Hematopoietic multipotent progenitor cell treated with erythropoietin and hydrocortisone succinate and interleukin-3 and kit ligand, for 6 days (in vitro differentiated cells): ENCODE measurements around the gene ABCA13.

Experiments used
- DNase-seq: peaks from one replicate; pipeline ENCODE4 v3.0.0-alpha.2; 2015

Gene ABCA13

DNA sequence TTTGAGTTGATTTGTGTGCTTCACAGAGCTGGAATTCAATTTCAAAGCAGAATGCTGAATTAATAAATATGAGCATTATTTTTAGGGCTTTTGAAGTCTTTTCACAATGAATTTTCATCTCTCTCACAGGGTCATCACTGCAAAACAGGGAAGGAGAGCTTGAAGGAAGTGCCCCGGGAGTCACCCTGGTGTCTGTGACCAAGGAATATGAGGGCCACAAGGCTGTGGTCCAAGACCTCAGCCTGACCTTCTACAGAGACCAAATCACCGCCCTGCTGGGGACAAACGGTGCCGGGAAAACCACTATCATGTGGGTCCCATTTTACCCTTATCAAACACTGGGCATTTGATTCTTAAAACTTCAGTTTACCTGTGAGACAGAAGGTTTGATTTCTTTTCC is 217.7 kb downstream of the ABCA13 start:
- DNase-seq: no peak

DNA sequence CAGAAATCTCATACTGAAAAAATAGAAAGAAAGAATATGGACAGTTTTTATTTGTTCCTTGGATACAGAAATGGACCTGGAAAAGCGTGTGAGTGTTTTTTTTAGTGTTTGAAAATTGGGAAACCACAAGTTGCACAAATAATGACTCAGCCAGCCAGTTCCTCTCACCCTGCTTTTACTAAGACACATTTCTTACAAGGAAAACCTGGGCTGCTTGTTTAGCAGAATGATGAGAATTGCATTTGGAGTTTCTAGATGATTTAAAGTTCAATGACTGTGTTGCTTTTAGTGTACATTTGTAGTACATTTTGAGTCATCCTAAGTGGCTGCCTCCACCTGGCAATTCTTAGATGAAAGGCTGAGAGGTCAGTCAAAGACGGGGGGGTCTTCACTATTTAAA is 218.7 kb downstream of the ABCA13 start:
- DNase-seq: peak; percentile 32

DNA sequence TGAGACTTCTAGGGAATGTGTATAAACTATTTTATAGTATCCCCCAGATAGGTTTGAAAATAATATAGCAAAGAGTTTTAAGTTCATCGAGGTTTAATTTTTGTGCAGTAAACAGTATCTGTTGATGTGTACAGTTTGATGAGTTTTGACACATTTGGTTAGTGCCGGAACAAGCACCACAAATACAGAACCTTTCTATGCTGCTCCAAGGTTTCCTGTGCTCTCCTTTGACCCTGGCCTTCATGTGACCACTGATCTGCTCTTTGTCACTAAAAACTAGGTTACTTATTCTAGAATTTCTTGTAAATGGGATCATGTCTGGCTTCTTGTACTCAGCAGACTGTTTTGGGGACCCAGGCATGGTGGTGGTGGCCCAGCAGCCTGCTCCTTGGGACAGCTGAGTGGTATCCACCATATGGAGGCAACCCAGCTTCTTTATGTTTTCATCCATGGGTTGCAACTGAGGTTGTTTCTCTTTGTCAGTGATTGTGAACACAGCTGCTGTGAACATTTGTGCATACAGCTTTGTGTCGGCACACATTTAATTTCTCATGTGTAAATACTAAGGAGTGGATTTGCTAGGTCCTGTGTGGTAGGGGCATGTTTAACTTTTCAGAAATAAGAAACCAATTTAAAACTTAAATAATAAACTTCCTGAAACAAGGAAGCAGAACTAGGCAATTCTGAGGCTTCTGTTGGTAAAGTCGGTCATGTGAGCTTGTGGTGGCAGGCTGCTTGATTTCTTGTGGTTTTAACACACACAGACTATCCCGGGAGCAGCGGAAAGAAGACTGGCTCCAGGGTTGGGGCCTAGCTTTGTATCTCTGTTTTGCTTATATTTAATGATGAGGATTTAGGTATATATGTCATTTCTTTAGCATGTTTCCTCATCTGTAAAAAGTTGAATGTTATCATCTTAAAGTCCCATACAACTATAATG is 219.4 kb downstream of the ABCA13 start:
- peak; percentile 52 for DNase-seq

DNA sequence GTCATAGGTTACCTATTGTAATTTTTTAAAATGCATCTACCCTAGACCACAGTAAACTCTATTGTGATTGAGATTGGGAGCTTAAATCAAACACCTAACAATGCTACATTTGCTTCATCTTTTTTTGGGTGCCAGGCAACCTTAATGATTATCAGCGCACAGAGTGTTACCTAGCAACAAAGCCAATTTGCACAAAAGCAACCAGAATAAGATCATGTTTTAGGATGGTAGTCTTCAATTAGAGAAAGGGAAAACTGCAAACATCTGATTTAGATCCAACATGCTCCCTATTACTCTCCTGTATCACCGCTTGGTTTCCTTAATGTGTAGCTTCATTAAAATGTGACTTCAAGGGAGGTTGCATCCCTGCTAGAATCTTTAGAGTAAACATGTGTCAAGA is 226.9 kb downstream of the ABCA13 start:
- no peak for DNase-seq

DNA sequence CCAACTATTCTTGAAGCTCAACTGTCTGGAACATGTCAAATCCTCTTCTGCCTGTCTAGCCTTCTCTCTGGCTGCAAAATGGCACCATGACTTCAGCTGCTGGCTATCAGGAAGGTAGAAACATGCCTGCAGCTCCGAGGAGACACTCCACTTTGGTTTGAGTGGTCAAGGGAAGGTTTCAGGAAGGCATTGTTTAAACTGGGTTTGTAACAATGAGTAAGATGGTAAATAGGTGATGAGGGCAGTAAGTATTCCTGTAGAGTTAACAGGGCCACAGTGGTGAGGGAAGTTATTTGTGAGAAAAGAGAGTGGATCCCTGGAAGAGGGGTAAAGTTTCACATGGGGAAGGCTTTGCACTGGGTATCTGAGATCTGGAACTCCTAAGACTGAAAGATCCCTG is 231.5 kb downstream of the ABCA13 start:
- no peak for DNase-seq

DNA sequence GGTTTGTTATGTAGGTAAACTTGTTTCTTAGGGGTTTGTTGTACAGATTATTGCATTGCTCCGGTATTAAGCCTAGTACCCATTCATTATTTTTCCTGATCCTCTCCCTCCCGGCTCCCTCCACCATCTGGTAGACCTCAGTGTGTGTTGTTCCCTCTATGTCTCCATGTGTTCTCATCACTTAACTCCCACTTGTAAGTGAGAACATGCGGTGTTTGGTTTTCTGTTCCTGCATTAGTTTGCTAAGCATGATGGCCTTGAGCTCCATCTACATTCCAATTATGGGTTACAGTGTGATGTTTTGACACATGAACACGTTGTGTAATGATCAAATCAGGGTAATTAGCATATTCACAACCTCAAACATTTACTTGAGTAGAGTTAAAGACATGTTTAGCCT is 237.5 kb downstream of the ABCA13 start:
- DNase-seq: no peak

DNA sequence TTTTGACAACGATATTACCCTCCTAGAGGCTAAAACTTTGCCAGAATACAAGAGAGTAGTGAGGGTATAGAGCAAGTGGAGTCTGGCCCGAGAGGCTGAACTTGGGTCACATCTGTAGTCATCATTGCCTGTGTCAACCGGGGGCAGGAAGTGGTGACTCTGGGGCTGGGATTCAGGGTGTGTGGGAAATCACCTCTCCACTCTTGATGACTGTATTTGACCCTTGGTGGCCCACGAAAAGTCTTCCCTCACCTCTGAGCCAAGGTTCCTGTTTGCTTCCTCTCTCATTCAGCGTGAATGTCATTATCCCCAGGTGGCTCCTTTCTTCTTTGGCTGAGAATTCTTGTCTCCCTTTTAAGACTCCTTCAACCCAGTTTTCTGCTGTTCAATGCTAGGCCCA is 240.4 kb downstream of the ABCA13 start:
- no peak for DNase-seq

DNA sequence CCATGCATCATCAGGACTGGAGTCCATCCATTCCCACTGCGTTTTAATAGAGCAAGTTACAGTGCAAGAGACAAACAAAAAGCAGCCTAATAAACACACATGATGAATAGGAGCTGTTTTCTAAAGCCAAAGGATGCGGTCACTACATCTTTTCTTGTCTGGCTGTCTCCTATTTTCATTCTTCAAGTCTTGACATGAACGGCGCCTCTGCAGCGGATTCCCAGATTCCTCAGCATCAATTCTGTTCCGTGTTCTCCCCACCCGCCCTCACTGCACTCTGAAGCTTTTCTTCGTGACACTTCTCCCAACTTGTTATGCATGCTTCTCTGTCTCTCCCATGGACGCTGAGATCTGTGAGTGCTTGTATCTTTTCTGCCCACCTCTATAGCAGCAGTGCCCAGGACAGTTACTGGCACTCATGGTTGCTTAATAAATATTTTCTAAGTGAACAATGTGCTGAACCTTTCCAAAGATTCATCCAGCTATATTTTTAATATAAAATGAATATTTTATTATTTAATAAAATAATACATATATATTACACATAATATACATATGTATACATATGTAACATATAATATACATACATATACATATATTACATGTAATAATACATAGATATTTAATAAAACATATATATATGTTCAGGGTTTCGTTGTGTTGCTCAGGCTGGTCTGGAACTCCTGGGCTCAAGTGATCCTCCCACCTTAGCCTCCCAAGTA is 242.9 kb downstream of the ABCA13 start:
- no peak for DNase-seq

DNA sequence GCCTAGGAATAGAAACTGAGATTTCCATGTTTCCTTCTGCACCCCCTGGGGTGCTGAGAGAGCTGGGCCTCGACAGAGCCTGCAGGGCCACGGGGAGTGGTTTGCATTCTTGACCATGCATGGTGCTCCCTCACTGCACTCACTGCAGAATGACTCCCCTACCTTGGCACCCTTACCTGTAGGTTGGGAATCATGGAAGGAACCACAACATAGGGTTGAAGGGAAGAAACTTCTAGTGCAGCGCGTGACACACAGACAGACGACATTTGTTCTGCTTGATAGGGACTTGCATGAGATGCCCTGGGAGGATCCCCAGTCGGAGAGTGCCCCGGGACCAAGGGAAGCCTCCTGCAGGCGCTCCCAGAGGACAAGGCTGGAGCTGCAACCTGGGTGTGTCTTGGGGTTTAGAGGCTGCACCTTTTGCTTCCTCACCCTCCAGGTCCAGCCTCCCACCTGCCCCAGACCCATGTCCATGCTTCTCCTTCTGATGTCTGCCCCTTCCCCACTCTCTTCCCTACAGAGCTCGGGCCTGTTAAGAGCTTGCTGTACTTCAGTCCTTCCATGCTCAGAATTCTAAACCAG is 245.2 kb downstream of the ABCA13 start:
- no peak for DNase-seq

DNA sequence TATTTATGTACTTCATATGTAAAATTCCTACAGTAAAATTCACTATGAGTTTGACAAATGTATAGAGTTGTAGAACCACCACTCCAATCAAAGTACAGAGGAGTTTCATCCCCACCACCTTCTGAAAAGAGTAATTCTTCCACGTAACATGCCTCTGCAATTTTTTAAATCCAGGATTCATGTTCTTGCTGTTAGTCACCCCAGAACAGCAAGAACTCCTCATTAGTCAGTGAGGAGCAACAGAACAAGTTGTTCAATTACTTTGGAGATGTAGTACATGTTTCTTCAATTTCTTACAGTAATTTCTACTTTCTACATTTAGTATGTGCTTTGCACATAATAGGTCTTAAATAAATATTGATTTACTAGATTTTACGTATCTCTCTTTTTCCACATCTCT is 248.1 kb downstream of the ABCA13 start:
- no peak for DNase-seq

DNA sequence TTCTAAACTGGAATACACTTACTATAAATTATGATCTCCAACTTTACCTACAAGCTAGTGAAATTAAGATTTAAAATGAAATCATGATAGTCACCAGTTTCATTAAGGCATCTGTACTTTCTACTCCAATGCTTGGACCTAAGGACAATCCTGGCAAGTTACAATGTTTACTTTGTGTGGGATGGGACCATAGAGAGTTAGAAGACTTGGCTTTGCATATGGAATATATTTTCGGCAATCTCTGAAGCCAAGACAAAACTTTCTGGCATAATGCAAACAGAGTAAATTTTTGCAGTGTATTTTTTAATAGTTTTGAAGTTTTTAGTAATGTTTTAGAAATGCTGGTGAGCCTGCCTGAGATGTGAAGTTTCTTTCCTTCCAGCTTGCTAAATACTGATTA is 248.9 kb downstream of the ABCA13 start:
- no peak for DNase-seq

DNA sequence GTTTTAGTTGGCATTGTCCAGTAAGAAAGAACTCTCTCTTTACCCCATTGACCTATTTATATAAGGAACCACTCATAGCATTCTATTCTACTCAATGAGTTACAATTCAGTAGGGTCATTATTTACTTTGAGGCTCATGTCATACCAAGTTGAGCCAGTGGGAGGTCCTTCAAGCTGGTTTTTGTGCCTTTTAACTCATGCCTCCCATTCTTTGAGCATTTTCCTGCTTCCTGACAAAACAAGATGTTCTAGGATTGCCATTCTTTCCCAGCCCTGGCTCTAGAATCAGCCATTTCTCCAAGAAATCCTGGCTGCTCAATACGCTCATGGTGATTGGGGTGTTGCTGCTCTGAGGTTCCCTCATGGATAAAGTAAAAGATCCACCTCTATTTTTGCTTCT is 250.1 kb downstream of the ABCA13 start:
- DNase-seq: no peak

DNA sequence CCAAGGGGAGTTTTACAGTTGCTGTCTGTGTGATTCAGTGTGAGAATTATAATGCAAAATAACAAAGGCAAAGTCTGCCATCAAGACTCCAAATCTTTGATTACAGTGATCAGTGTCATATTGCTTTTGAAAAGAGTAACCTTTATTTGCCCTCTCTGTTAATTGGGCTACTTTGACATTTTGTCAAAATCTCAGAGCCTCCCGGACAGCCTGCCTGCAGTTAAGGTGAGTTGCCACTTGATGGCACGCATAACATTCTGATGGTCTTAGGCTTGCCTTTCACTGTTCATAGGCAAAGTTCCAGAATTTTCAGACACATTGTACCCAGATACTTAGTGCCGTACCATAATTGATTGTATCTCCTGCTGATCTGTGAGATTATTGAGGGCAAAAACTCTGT is 253.5 kb downstream of the ABCA13 start:
- DNase-seq: peak; percentile 15

DNA sequence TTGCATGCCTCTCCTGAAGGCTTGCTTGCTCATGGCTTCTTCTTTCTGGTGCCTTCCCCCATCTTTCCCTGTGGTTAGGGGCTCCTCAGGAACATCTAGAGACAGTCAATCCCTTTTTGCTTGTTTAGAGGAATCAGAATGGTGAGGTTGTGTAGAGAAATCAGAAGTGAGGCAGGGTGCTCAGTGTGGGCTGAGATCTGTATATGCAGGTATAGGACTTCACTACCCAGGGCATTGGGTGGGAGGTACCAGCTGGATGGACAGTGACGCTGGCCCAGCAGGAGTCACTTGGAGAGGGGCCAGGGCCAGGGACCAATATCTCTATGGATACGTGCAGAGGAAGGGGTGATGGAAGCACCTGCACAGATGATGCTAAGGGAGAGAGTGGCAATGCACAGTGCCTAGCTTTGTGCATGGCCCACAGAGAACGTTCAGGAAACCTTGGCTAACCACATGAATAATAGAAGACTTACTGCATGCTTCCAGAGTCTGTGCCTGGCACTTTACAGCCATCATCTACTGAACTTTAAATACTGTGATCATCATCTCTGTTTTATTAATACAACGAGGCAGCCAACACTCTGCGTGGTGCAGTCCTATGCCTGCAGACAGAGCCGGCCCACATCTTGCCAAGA is 255.2 kb downstream of the ABCA13 start:
- DNase-seq: no peak

DNA sequence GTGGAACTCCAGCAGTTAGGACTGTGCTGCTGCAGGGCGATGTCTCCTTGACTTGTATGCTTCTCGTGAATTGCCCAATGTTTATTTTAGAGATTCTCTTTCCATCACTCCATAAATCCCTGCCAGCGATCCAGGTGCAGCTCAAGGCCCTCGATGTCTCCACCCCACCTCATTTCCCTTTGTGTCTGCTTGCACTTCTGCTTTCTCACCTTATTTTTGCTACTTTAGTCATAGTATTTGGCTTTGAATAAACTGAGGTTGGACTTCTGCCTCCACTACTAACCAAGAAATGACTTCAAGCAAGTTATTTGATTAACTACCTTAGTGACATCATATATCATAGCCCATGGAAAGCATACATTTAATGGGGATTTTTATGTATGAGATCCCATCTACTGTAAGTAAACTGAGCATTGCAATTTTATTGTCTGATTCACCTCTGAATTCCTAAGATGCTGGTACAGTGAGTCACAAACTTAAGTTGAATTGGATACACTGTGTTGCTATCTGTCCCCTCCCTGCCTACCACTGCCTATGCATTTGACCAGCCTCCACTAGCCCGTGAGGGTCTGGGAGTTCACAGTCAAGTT is 255.8 kb downstream of the ABCA13 start:
- no peak for DNase-seq

DNA sequence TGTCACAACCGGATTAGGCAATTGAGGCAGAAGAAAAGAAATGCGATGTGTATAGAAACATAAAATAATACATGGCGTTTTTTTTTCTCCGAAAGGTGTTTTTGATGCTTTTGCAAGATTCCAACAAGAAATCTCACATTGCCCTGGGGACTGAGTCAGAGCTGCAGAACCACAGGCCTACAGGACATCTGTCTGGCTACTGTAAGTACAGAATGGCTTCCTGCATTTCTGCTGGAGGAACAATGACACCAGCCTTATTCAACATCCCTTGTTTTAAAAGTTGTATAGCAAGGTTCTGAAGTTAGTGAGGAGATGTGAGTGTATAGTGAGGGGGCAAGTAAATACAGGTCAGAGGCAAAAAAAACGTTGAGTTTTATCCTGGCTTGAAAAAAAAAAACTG is 256.4 kb downstream of the ABCA13 start:
- no peak for DNase-seq

DNA sequence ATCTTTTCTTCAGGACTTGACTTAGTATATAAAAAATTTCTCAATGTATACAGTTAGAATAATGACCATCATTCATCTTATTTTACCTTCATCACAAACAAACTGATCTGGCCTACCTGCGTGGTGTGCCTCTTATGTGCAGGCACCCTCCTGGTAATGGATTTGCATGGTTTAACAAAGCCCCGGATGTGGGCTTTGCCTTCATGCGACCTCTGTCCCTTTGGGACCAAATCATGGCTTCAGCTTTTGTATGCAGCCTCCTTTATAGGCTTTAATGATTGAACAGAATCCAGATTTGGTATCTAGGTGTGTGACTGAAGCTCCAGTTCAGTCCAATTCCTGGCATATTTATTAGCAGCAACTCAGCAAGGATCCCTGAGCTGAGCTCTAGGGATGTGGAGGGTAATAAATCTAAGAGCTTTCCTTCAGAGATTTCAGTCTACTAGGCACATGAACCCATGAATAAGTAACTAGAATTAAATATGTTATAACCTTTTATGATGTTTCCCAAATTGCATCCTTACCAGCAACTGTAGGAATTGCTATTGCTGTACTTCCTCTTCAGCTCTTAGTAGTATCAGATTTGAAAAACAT is 256.9 kb downstream of the ABCA13 start:
- no peak for DNase-seq

DNA sequence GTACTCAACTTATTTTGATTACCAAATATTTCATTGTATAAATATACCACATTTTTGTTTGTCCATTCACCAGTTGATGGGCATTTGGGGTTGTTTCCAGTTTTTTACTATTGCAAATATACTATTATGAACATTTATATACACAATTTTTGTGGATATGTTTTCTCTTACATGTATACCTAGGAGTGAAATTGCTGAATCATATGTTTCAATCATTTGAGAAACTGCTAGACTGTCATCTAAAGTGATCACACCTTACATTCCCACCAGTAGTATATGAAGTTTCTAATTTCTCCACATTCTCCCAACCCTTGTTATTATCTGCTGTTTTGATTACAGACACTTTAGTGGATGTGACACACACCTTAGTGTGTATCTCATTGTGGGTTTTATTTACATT is 257.9 kb downstream of the ABCA13 start:
- DNase-seq: no peak

DNA sequence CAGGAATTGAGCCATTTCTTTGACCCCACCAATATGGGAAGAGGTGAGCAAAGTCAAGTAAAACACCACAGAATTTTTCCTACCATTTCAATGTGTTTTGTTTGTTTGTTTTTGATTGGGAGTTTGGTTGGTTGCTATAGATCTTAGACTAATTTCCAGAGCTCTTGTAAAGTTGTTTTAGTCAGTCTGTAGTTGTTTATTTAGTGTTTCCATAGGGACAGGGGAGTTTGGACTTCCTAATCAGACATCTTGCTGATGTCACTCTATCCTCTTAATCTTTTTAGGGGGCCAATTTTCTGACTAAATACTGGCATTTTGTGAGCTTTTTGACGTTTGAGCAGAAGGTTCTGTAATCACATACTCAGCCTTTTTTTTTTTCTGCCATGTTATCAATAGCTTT is 266.9 kb downstream of the ABCA13 start:
- DNase-seq: no peak

DNA sequence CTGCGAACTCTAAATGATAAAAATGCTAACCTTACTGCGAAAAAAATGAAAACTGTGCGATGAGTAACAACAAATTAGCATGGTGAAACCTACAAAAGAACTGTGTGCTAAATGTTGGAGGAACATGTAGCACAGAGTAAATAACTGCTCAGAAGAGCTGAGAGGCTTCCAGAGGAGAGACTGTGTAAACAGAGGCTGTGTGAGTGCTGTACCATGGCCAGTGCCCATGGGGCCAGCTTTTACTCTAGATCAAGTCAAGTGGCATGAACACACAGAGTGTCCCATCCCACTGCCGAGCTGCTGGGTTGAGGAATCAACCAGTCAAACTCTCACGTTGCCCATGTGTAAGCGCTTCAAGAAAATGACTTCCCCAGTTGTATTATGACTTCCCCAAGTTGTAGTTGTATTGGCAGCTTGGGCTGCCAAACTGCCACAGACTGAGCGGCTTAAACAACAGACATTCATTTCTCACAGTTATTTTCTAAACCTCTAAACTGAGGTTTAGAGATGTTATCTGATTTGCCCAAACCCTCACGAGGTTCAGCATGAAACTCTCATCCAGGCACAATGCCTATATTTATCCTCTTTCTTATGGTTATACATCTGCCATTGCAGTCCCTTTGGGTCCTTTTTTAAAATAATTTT is 270.7 kb downstream of the ABCA13 start:
- DNase-seq: no peak

DNA sequence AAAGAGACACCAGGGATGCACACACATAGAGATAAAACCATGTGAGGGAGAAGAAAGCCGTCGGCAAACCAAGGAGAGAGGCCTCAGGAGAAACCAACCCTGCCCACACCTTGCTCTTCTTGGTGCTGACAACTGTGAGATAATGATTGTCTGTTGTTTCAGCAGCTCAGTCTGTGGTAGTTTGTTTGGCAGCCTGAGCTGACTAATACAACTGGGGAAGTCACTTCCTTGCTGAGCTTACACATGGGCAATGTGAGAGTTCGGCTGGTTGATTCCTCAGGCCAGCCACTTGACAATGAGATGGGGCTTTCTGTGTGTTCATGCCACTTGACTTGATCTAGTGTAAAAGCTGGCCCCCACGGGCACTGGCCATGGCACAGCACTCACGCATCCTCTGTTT is 271.8 kb downstream of the ABCA13 start:
- no peak for DNase-seq

DNA sequence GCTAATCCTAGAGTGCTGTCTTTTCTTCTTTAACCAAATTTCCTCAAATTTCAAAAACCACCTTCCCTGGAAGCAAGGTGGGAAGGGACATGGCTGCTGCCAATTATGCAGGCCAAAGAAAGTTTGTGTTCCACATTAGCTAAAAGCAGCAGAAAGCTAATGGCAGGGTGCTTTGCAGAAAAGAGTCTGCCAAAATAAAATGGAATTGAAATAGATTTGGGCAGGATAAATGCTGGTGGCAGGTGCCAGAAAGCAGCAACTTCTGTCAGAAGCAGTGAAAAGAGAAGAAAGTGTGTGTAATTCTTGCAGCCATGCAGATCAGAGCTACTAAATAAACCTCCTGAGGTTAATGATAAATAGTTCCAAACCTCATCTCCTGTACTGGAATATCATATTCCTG is 275.5 kb downstream of the ABCA13 start:
- no peak for DNase-seq
